Esophagus mucosa (tissue), 1 donor: Measurements from ENCODE around the gene F12. TPM values are rescaled to one million over a fixed set of nuclear protein-coding genes. Genes with fewer than 3 reads are reported as not detected.
"Not testable (repeated sequence)": the region's sequence is repeated elsewhere in the genome, so short reads cannot be mapped to it uniquely, and the experiment has no call there.

Experiments
- ATAC-seq: fragments of 200-7000 bp; cut with Tn5 transposase; one replicate; pipeline ENCODE4 v1.9.1; 2020
- total RNA-seq: library from RNA; stranded (reverse); gene quantifications from one replicate; pipeline ENCODE4 v1.2.4, GENCODE V29; 2023
- donor health status: DM: yes; HTN: yes; CAD: no.

Gene F12
- total RNA-seq, 1 donor from 2014 or later, result 32.8 TPM

DNA sequence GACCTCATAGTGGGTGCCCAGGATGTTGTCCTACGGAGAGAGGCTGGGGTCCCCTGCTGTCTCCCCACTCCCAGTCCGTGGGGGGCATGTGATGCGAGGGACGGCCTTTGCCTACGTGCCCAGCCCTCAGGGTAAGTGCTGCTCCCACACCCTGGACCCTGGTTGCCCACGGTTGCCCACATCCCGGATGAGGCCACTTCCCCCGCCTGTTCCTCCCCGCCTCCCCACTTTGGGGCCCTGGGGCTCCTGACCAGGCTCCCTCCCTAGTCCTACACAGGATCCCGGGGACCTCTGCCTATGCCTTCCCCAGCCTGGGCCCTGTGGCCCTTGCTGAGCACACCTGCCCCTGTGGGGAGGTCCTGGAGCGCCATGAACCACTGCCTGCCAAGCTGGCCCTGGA, 23.6 kb downstream of the F12 start:
- ATAC-seq, result no peak

DNA sequence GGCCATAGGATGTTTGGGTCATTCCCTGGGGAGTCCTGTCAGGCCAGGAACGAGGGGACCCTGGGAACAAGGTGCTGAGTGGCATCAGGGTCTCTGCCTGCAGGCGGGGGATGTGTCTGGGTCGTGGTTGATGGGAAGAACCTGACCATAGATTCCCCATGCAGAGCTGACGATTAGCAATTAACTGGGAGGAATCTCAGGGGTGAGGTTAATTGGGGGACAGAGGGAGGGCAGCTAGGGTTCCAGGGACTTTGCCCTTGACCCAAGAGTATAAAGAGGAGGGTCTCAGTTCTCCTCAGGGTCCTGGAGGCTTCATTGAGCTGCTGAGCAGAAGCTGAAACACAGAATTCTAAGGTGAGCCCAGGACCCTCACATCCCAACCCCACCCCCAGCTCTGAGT, 25.2 kb downstream of the F12 start, which contains the start of gene SLC34A1:
Gene SLC34A1, plus strand, starts transcription at position 301 of the 400 bp plus-strand sequence. CDS start 1,308 bp downstream, outside the sequence.
- ATAC-seq, result no peak

DNA sequence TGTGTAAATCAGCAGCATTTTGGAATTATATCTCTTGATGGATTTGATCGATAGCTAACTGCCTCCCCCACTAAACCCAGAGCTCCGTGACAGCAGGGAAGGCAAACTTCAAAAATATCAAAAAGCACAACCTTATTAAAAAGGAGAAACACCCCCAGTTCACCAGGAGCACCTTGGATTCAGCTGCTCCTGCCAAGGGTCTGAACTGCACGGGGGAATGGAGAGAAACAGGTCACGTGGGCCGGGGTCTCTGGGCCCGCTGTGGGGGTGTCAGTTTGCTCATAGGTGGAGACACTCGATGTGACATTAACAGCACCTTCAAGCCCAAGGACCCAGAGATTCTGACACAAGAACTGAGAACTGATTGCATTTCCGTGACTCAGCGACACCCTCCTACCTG, 26.2 kb downstream of the F12 start:
- ATAC-seq, result no peak

DNA sequence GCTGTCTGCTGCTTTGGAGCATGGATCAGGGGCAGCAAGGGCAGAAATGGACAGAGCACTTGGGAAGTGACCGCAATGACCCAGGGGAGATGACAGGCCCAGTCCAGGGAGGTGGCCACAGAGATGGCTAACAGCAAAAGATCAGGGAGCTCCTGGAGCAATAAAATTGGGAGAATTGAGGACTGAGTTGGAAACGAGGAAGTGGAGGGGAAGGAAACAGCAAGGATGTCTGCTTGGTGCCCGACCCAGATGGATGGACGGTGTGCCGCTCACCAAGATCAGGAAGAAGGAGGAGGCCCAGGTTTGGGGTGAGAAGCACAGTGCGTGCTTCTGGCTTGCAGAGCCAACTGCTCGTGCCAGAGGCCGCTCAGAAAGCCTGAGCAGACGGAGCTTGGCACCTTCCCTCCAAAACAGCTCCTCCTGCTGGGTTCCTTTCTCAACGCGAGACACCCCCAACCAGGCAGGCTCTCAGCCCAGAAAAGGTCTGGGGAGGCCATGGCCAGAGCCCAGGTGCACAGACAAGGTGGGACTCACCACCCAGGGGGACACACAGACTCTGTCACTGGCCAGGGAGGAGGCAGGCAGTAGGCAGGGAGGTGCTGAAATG, 26.8 kb downstream of the F12 start:
- no peak for ATAC-seq

DNA sequence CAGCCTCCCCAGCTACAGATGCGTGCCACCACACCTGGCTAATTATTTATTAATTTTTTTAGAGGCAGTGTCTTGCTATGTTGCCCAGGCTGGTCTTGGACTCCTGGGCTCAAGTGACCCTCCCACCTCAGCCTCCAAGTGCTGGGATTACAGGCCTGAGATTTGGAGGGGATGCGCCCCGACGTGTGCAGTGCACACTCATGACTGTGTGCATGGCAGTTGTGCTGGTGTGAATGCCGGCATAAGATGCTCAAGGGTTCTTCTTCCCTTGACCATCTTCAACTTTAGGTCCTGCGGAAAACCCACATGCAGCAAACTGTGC, 28.6 kb downstream of the F12 start:
- no peak for ATAC-seq

DNA sequence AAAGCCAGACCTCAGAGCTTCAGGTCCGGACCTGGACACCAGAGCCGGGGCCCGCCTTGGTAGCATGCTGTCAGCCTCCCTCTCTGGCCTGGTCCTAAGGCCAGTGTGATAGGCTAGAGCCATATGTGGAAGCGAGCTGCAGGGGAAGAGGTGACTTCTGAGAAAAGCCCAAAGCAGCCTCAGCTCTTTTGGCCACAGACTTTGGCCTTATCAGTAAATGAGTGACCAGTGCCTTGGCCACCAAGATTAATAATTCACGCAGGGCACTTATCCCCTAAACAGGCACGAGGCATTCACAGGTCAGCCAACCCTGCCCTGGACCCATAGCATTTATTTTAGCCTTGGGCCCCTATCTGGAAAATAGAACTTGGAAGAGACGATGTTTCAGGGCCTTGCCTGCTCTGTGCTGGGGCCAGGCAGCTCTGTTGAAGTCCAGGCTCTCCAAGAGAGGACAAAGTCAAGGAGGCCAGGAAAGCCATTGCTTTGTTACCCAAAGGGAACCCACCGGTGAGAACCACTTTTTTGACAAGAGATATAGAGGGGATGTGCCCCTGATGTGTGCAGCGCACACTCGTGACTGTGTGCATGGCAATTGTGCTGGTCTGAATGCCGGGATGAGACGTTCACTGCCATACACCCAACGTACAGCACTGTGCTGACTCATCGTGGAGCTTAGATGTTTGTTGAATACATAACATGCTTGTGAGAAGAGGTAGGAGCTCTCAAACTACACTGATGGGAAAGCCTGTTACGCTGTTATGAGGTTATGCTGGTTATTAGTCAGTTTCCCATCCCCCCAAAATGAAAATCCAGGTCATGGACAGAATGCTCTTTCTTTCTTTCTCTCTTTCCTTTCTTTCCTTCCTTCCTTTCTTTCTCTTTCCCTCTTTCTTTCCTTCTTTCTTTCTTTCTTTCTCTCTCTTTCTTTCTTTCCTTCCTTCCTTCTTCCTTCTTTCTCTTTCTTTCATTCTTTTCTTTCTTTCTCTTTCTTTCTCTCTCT, 30.2 kb downstream of the F12 start:
- ATAC-seq, result peak; percentile 88

DNA sequence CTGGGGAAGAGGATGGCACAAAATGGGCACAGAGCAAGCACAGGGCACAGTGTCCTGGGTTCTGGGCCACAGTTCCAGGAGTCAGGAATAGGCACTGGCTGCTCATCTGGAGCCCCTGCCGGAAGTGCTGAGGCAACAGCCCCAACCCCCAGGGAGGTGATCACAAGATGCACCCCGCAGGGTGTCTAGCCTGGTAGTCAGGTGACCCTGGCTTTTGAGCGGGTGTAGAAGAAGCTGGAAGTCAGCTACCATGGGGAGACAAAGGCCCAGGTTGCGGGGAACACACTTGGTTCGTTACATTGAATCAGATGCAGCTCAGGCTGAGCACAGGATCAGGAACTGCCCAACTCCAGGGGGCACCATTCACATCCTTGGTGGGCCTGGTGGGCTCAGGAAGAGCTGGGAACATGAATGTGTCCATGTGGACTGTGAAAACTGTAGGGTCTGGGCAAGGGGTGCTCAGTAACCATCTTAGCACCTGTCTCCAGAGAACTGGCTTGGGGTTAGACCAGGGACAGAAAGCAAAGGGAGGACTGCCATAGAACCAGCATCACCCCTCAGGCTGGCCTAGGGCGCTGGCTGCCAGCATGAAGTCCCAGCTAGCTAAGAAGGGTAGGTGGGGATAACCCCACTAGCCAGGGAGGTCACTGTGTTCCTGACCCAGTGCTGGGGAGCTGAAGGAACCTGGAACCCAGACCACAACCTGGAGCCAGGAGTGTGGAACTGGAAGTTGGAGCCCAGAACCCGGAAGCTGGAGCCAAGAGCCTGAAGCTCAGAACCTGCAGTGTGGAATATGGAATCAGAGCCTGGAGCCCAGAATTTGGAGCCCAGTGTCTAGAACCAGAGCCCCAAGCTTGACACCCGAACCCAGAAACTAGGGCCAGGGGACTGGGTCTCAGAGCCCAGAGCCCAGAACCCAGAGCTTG, 31.2 kb downstream of the F12 start:
- ATAC-seq, result no peak

DNA sequence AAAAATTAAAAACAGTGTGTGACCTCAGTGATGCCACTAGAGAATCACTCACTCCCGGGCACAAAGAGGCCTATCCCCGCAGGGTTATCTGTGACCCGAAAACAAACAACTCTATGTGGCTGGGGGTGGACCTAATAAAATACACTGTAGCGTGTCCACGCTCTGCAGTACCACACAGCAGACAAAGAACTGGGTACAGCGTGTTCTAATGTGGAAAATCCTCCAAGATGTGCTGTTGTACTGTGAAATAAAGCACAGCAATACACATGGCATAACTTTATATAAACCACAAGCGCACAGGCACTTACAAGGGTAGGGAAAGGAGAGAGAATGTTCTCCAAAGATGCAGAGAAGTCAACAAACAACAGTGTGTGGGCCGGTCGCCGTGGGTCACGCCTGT, 33.3 kb downstream of the F12 start:
- no peak for ATAC-seq

DNA sequence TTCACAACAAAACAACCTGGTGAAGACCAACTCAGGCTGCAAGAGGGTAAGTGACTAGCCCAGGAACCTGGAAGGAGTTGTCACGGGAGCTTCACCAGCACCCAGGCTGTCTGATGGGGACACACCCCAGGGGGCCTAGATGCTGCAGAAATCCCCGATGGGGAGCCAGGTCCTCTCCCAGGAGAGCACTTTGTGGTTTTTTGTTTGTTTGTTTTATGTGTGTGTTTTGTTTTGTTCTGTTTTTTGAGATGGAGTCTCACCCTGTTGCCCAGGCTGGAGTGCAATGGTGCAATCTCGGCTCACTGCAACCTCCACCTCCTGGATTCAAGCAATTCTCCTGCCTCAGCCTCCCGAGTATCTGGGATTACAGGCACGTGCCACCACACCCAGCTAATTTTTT, 33.8 kb downstream of the F12 start:
- not testable (repeated sequence) for ATAC-seq

DNA sequence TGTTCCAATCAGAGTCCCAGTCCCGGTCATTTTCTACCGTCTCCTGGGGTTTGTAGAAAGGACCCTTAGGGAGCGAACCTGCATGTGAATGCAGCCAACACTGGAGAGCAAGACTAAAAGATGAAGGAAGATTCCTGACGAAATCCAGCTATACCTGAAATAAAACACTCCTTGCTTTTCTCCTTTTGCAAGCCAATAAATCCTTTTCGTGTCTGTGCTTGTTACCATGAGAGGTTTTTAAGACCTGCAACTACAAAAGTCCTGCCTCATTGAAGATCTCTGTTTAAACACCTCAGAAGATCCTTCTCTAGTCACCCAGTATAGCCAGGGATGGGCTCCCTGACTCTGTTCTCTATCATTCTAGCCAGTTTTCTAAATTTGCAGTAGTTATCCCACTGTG, 35.2 kb downstream of the F12 start:
- ATAC-seq, result peak; percentile 12

DNA sequence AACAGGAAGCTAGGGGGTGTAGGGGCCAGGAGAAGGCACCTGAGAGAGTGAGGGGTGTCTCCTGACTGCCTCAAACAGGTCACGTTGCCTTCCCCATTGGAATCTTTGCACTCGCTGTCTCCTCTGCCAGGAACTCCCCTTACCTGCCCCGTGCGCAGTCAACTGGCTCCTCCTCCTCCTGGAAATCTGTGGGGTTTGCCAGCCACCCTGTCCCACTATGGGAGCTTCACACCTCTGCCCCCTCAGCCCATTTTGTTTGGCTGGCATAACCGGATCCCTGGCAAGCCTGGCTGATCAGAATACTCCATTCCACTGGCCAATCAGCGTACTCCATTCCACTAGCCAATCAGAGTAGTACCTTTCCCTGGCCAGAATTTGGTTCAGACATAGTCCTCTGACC, 35.6 kb downstream of the F12 start:
- ATAC-seq, result peak; percentile 48

DNA sequence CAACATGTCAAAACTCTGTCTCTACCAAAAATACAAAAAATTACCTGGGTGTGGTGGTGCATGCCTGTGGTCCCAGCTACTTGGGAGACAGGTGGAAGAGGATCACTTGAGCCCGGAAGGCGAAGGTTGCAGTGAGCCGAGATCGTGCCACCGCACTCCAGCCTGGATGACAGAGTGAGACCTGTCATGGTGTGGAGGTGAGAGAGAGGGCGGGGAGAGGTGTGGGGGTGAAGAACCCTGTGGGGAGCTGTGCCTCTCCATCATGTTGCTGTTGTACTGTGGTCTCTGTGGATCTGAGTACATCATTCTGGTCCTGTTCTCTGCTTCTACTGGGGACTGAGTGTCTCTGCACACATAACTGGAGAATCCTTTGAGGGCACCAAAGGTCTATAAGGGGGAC, 36.5 kb downstream of the F12 start:
- ATAC-seq, result no peak

DNA sequence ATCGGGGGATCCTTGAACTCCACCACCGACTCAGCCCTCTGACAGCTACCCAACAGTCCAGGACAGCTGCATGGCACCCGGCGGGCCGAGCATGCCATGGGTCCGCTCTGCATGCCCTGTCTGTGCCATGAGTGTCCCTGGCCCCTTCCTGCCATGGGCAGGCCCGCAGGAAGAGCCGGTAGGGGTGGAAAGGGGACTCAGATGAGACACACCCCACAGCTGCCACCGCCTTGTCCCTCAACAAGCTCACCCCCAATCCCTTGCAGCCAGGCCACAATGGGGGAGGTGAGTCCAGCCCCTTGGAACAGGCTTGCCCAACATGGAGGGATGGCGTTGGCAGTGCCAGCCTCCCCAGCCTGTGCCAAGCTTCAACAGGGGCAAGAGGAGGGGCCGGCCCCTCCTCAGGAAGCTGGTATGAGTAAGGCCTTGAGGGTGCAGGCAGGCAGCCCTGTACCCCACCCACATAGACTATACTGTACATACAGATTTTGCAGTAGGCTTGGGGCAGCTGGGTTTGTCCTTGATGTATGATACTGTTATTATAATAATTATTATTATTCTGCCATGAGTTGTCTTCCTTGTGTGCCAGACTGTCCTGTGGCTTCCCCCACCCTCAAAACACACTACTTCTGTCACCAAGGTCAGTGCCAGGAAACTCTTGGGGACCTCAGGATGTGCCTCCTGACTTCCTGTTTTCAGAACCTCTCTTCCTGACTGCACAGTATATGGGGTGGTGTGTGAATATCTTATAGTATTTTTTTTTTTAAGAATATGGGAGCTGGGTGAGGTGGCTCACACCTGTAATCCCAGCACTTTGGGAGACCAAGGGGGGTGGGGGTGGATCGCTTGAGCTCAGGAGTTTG, 37.1 kb downstream of the F12 start:
- peak; percentile 55 for ATAC-seq

DNA sequence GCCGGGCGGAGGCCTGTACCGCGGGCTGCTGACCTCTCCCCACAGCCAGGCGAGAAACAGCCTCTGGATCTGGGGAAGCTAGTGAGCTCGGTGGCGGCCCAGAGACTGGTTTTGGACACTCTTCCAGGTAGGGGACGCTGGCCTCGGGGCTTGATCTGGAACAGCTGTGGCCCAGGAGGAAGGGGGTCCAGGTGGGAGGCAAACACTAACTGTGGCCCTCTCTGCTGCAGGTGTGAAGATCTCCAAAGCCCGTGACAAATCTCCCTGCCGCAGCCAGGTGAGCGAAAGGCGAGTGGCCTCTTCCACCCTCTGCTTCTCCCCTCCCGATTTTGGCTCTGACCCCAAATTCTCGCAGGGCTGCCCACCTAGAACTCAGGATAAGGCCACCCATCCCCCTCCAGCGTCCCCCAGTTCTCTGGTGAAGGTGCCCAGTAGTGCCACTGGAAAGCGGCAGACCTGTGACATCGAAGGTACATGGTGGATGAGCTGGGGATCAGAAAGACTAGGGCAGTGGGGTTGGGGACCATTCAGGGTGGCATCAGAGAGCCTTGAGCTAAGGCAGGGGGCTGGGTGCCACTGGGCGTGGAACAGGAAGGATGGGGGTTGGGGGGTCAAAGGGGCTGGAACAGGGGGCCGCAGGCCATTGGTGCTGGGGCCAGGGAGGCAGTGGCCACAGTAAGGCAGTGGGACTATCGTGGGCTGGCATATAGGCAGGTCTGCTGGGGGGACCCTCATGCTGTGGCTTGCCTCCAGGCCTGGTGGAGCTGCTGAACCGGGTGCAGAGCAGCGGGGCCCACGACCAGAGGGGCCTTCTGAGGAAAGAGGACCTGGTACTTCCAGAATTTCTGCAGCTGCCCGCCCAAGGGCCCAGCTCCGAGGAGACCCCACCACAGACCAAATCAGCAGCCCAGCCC, 38.0 kb downstream of the F12 start:
- no peak for ATAC-seq

DNA sequence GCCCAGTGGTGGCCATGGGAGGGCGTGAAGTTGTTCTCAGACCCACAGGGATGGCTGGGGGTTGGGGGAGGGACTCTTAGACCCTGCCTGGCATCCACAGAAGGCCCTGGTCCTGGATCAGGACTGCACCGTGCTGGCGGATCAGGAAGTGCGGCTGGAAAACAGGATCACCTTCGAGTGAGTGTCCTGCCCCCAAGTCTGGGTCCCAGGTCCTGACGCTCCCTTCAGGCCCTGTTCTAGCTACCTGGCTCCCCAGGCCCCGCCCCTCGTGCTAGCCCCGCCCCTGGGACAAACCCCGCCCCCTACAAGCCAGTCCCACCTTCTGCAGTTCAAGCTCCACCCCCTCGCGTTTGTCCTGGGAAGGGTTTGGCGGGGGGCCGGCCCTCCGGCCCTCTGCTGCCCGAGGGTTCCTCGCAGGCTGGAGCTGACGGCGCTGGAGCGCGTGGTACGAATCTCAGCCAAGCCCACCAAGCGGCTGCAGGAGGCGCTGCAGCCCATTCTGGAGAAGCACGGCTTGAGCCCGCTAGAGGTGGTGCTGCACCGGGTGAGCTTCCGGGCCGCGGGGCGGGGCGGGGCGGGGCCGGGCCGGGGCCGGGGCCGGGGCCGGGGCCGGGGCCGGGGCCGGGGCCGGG, 38.8 kb downstream of the F12 start:
- ATAC-seq, result peak; percentile 73

DNA sequence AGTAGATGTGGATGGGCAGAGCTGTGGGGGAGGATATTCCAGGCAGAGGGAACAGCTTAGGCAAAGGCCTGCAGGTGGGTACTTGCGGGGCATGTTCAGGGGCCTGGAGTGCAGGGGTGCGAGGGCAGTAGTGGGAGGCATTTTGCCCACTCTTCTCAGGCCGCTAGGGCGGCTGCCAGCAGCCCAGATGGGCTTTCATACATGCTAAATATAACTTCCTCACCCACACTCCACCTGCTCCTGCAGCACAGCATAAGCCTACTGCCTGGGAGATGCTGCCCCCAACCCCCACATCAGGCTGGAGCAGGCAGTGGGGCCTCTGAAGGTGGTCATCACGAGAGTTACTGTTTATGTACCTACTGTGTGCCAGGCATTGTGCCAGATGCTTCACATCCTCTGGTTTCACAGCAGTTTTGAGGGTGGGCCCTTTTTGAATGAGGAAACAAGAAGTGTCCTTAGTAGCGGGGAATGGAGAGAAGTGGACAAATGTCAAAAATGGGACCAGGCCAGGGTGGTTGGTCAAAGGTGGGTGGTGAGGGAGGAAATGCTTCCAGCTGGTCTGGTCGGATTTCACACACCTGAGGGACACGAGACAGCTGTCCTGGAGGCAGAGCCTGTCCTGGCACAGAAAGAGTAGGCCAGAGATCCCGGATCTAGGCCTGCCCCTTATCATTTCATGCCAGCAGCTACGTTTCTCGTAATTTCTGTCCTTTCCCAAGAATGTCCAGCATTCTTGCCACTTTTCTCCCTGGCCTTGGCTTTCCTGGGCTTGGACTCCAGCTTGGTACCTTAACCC, 39.5 kb downstream of the F12 start:
- ATAC-seq, result no peak

DNA sequence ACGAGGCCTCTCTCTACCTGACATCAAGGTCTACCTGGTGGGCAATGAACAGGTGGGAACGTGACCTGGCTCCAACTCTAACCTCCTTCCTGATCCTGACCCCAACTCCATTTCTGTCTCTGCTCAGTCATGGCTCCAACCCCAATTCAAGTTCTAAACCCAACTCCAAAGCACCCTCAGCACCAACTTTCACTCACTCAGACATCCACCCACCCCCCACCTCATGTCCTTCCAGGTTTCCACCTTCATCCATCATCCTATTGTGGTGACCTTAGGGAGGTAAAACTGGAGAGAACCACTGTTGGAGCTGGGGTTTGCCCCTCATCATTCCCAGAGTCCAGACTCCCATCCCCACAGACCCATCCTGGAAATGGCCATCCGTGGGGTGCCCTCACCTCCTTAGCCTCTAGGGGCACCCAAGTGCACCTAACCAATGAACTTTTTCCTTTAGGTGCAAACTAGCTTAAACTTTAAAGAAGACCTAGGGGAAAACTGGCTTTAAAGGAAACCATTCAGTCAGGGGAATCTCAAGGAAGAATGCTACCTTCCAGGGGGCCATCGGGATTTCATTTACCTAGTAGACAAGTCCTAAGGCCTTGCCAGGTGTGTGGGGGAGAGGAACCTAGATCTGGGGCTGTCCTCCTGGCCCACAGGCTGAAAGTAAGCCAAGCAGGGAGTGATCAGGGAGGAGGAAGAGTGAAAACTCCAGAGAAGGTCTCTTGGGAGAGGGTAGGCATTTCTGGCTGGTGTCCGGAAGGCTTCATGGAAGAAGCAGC, 40.3 kb downstream of the F12 start:
- no peak for ATAC-seq
